COLO668 (cell line): ENCODE data around the gene MYL12A.
A peak's percentile ranks its signal among the peaks of the same experiment; 100 is the strongest.

Experiments
- DNase-seq: peaks from one replicate; lab custom pipeline; 2025; ENCODE audit not compliant: unreplicated experiment; lab: John Stamatoyannopoulos, UW

MYL12A gene

GRCh38 chr18:3281456-3282400 is 34.1 kb downstream of the MYL12A start:
- no peak for DNase-seq

- DNase-seq = no peak
These were observed 35.8 kb downstream of the MYL12A start for GRCh38 chr18:3283253-3283863.

- DNase-seq = no peak
These were observed 36.3 kb downstream of the MYL12A start for GRCh38 chr18:3283908-3284307.

GRCh38 chr18:3284501-3284900 is 36.9 kb downstream of the MYL12A start:
- DNase-seq = no peak

GRCh38 chr18:3286159-3286558 is 38.6 kb downstream of the MYL12A start:
- DNase-seq = no peak

GRCh38 chr18:3293196-3293951 is 45.8 kb downstream of the MYL12A start:
- no peak for DNase-seq

GRCh38 chr18:3294435-3295080 is 47.0 kb downstream of the MYL12A start:
- peak; percentile 81 for DNase-seq

GRCh38 chr18:3297025-3297984 is 49.7 kb downstream of the MYL12A start:
- DNase-seq = peak; percentile 92

- no peak for DNase-seq
These were observed 57.2 kb downstream of the MYL12A start for GRCh38 chr18:3304832-3305231.

- no peak for DNase-seq
These were observed 57.8 kb downstream of the MYL12A start for GRCh38 chr18:3305354-3305762.
